Ishikawa (cell line): ENCODE data around the gene COX8C.

Experiments used
- CEBPB ChIP-seq: IDR thresholded peaks from 2 replicates; pipeline ENCODE4 v1.6.1; 2012
- CREB1 ChIP-seq: IDR thresholded peaks from 2 replicates; pipeline ENCODE4 v1.6.1; 2012; ENCODE audit warnings: low read depth
- EGR1 ChIP-seq: IDR thresholded peaks from 2 replicates; pipeline ENCODE4 v1.6.1; 2012
- EP300 ChIP-seq: IDR thresholded peaks from 2 replicates; pipeline ENCODE4 v1.6.1; 2012; ENCODE audit warnings: borderline replicate concordance
- FOXM1 ChIP-seq: IDR thresholded peaks from 2 replicates; pipeline ENCODE4 v1.6.1; 2012; ENCODE audit warnings: low read depth, borderline replicate concordance
- NFIC ChIP-seq: IDR thresholded peaks from 2 replicates; pipeline ENCODE4 v1.6.1; 2012
- RAD21 ChIP-seq: IDR thresholded peaks from 2 replicates; pipeline ENCODE4 v1.6.1; 2012; ENCODE audit warnings: low read depth
- TAF1 ChIP-seq: IDR thresholded peaks from 2 replicates; pipeline ENCODE4 v1.6.1; 2012; ENCODE audit warnings: low read depth, mild to moderate bottlenecking
- TCF12 ChIP-seq: IDR thresholded peaks from 2 replicates; pipeline ENCODE4 v1.6.1; 2012; ENCODE audit warnings: low read depth
- TEAD4 ChIP-seq: IDR thresholded peaks from 2 replicates; pipeline ENCODE4 v1.6.1; 2012
- YY1 ChIP-seq: IDR thresholded peaks from 2 replicates; pipeline ENCODE4 v1.6.1; 2012; ENCODE audit warnings: low read depth
- ZBTB7A ChIP-seq: IDR thresholded peaks from 2 replicates; pipeline ENCODE4 v1.6.1; 2012; ENCODE audit warnings: low read depth
- TF ChIP-seq, protein P1 (sequence below): IDR thresholded peaks from 2 replicates; pipeline ENCODE4 v1.6.1; 2012
- TF ChIP-seq, protein P2 (sequence below): IDR thresholded peaks from 2 replicates; pipeline ENCODE4 v1.6.1; 2012
- TF ChIP-seq, protein P3 (sequence below): IDR thresholded peaks from 2 replicates; pipeline ENCODE4 v1.6.1; 2012; ENCODE audit warnings: low read depth, mild to moderate bottlenecking

The COX8C gene

DNA sequence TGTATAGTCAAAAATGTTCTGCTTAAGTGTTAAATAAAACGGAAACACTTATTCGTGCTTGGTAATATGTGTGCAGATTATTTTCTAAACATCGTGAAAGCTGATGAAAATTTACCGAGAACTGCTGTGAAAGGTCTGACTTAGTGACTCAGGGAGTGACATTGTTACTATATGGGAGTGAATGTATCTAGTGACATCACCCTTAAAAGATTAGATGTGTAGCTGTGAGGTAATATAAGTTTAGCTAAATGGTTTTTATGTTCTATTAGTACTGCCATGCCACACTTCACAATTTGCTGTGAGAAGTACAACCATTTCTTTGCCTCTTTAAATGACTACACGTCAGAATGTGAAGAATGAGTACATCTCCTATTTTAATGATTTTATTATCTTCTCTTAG lies 1.3 kb downstream of the COX8C start:
- TF ChIP-seq YY1 (no peak), TCF12 (no peak), TEAD4 (no peak), ZBTB7A (no peak), CREB1 (no peak), RAD21 (no peak), EP300 (no peak), FOXM1 (no peak), NFIC (no peak), CEBPB (no peak), TAF1 (no peak), EGR1 (no peak)
- TF ChIP-seq, protein P1, sequence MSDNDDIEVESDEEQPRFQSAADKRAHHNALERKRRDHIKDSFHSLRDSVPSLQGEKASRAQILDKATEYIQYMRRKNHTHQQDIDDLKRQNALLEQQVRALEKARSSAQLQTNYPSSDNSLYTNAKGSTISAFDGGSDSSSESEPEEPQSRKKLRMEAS, result no peak
- TF ChIP-seq, protein P2, sequence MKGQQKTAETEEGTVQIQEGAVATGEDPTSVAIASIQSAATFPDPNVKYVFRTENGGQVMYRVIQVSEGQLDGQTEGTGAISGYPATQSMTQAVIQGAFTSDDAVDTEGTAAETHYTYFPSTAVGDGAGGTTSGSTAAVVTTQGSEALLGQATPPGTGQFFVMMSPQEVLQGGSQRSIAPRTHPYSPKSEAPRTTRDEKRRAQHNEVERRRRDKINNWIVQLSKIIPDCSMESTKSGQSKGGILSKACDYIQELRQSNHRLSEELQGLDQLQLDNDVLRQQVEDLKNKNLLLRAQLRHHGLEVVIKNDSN, result no peak
- TF ChIP-seq, protein P3, sequence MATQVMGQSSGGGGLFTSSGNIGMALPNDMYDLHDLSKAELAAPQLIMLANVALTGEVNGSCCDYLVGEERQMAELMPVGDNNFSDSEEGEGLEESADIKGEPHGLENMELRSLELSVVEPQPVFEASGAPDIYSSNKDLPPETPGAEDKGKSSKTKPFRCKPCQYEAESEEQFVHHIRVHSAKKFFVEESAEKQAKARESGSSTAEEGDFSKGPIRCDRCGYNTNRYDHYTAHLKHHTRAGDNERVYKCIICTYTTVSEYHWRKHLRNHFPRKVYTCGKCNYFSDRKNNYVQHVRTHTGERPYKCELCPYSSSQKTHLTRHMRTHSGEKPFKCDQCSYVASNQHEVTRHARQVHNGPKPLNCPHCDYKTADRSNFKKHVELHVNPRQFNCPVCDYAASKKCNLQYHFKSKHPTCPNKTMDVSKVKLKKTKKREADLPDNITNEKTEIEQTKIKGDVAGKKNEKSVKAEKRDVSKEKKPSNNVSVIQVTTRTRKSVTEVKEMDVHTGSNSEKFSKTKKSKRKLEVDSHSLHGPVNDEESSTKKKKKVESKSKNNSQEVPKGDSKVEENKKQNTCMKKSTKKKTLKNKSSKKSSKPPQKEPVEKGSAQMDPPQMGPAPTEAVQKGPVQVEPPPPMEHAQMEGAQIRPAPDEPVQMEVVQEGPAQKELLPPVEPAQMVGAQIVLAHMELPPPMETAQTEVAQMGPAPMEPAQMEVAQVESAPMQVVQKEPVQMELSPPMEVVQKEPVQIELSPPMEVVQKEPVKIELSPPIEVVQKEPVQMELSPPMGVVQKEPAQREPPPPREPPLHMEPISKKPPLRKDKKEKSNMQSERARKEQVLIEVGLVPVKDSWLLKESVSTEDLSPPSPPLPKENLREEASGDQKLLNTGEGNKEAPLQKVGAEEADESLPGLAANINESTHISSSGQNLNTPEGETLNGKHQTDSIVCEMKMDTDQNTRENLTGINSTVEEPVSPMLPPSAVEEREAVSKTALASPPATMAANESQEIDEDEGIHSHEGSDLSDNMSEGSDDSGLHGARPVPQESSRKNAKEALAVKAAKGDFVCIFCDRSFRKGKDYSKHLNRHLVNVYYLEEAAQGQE, result no peak

DNA sequence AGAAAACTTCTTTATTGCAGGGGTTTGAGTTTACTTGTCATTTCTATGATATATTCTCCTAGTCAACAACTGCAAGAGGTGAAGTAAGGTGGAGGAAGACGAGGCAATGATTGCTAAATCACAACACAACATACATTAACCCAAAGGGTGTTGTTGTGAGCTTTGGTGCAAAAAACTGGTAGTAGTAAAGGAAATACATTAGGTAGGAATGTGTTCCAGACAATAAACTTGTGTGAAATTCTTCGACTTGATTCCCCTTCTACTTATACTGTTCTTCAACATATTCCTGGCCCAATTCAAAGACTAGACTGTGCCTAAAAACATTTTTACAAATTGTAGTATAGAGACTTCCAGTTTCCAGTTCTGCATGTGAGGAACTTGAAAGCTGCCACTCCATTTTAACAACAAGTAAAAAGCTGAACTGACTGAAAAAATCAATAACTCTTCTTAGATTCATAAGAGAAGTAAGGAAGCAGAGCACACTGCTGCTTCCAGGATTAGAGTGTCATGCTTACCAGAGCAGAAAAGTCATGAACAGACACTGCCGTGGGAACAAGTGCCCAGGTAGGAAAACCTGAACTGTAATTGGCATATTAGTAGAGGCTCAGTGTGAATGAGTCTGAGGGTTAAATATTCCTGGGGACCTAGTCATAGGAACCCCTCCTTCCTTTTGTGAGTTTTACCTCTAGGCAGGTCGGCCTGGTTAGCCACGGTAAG lies 22.2 kb downstream of the COX8C start:
- no peak for TF ChIP-seq TAF1
- TF ChIP-seq, protein P1, result no peak
- no peak for TF ChIP-seq CEBPB

DNA sequence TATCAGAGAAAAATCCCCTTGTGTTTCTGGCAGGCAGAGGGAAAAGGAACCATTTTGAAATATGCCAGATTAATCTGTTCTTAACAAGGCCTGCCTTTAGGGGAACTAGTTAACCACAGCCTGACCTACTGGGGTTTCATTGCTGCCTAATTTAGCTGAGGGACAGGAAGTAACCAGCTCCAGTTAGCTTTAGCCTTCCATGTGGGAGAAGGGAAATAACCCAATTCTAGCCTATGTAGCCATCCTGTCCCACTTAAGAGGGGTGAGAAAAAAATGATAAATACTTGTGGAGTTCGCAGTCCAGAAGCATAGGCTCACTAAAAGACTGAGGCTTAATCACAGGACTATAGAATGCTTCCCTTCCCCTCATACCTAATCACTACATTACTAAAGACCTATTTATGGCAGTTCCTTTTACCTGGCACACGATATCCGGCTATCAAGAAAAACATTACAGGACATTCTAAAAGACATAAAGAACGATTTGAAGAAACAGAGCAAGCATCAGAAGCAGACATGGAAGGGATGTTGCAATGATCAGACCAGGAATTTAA lies 22.8 kb downstream of the COX8C start:
- no peak for TF ChIP-seq TEAD4
- no peak for TF ChIP-seq CEBPB
- no peak for TF ChIP-seq ZBTB7A
- TF ChIP-seq, protein P1, result no peak
- no peak for TF ChIP-seq RAD21

DNA sequence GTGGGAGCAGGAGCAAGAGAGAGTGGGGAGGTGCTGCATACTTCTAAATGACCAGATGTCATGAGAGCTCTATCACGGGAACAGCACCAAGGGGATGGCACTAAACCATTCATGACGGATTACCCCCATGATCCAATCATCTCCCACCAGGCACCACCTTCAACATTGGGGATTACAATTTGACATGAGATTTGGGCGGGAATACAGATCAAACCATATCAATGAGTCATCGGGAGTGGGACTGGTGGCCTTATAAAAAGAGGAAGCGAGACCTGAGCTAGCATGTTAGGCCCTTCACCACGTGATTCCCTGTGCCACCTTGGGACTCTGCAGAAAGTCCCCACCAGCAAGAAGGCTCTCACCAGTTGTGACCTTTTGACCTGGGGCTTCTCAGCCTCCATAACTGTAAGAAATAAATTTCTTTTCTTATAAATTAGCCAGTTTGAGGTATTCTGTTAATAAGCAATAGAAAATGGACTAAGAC lies 28.7 kb downstream of the COX8C start:
- TF ChIP-seq, protein P1, result no peak

DNA sequence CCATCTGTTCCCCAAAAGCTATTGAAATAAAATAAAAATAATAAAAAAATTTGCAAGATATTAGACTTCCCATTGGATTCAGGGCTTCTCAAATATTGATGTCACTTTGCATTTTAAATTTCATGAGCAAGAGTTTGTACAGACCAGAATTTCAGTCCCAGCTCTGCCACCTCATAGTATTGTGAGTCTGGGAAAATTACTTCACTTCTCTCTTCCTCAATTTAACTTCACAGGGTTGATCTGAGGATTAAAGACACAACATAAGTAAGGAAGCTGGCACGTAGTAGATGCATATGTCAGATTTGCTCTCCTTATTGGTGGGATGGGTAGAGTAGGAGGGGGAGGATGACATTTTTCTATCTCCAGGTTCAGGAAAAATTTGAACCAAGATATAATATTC lies 32.8 kb downstream of the COX8C start:
- TF ChIP-seq CREB1 (no peak), EP300 (no peak), FOXM1 (no peak), ZBTB7A (no peak), NFIC (no peak)
- TF ChIP-seq, protein P2, result no peak

DNA sequence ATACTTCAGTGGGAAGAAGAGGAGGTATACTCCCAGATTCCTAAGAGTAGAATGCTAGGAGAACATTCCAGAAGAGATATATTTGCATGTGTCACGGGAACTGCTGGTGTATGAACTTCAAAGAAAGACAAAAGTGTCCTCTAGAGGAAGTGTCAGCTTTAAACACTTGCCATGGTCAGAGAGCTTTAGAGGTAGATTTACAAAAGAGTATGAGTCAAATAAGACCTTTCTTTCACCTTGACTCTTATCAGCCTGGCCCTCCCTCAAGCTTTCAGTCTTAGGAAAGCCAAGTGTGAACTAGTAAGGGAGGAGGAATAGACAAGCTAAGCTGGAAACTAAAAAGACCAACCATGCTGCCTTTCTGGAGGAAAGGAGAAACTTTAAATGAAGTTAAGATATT lies 34.7 kb downstream of the COX8C start:
- TF ChIP-seq CREB1, result no peak
- no peak for TF ChIP-seq TAF1
- TF ChIP-seq ZBTB7A, result no peak
- TF ChIP-seq EP300, result no peak
- TF ChIP-seq TEAD4, result no peak
- TF ChIP-seq YY1, result no peak
- no peak for TF ChIP-seq CEBPB
- no peak for TF ChIP-seq EGR1
- no peak for TF ChIP-seq NFIC
- TF ChIP-seq, protein P1, result no peak

DNA sequence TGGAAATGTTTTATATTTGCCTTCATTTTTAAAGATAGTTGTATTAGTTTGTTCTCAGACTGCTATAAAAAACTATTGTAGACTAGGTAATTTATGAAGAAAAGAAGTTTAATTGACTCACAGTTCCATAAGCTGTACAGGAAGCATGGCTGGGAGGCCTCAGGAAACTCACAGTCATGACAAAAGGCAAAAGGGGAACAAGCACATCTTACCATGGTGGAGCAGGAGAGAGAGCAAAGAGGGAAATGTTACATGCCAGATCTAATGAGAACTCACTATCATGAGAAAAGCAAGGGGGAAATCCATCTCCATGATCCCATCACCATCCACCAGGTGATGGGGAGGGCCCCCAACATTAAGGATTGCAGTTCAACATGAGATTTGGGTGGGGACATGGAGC lies 48.2 kb downstream of the COX8C start:
- TF ChIP-seq RAD21 (no peak), FOXM1 (no peak), EP300 (no peak)

DNA sequence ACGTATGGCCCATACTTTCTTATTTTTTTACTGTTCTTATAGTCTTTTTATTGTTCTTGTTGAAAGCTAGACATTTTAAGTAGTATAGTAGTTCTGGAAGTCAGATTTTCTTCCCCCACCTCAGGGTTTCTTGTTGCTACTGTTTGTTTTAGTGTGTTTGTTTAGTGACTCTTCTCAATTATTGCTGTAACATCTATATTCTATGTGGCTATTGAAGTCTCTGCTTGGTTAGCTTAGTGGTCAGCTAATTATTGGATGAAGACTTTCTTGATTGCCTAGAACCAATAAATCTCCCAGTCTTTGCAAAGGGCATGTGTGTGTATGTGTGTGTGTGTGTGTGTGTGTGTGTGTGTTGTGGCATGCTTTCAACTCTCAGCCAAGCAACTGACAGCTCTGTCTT lies 49.5 kb downstream of the COX8C start:
- TF ChIP-seq RAD21 (no peak), CREB1 (no peak), CEBPB (no peak), ZBTB7A (no peak), TEAD4 (no peak), NFIC (no peak), YY1 (no peak), TCF12 (no peak), TAF1 (no peak), EP300 (no peak), EGR1 (no peak), FOXM1 (no peak)
- TF ChIP-seq, protein P3, result no peak
- TF ChIP-seq, protein P2, result no peak
- TF ChIP-seq, protein P1, result no peak
